ENCODE measurements around the gene PFAS.

- TF ChIP-seq TAF1 (IDR thresholded peaks at IDR 0.05; ENCODE audit: low read depth, low read length) (no peak), POLR2A (IDR thresholded peaks at IDR 0.05; ENCODE audit: low read depth, low read length) (no peak), POLR2AphosphoS5 (IDR thresholded peaks at IDR 0.05; ENCODE audit: low read depth, low read length) (no peak), SPI1 (IDR thresholded peaks at IDR 0.05; ENCODE audit: low read depth, low read length) (no peak), PAX5 (IDR thresholded peaks at IDR 0.05; ENCODE audit: insufficient read depth, low read length, severe bottlenecking) (no peak), POU2F2 (IDR thresholded peaks at IDR 0.05; ENCODE audit: low read depth, low read length) (no peak)
These were observed 8.7 kb downstream of the PFAS start for GRCh38 chr17:8257801-8258200.
